PC-9 (cell line): ENCODE measurements around the gene SHISAL1. TPM values are rescaled to one million over a fixed set of nuclear protein-coding genes. Genes with fewer than 3 reads are reported as not detected.

Experiments
- BruUV-seq: library from RNA; stranded (reverse); fragments of 400-500 nt; replicated peaks from 2 replicates; lab custom pipeline; 2021; lab: Mats Ljungman, UMichigan
- CTCF ChIA-PET: fragments of 300-600 bp; sonication (Branson Sonifier 250); formaldehyde crosslinking; loops from one replicate; lab custom pipeline; 2022; ENCODE audit warnings: antibody characterized with exemption; lab: Charles Lee
- POLR2A ChIA-PET: fragments of 300-600 bp; sonication (Branson Sonifier 250); formaldehyde crosslinking; loops from one replicate; lab custom pipeline; 2022; ENCODE audit warnings: antibody characterized with exemption; ENCODE audit not compliant: unreplicated experiment; lab: Charles Lee
- DNase-seq, 2 experiments: peaks; one replicate each; pipeline versions ENCODE4 v3.0.0 to v3.0.0-alpha.2; 2015 to 2022; ENCODE audit warnings: mixed read lengths in 1 of 2
- H2AFZ ChIP-seq: fragments of 200-600 bp; sonication (generic); 2 replicates; pipeline ENCODE4 v1.8.1; 2017; ENCODE audit warnings: antibody characterized with exemption
- H3F3A ChIP-seq: fragments of 200-600 bp; sonication (generic); 2 replicates; pipeline ENCODE4 v1.8.1; 2017; ENCODE audit warnings: antibody characterized with exemption, mild to moderate bottlenecking, low read depth; ENCODE audit not compliant: insufficient read depth
- H3K27ac ChIP-seq: fragments of 200-600 bp; sonication (generic); 2 replicates; pipeline ENCODE4 v1.6.1; 2016; ENCODE audit warnings: mixed run types
- H3K27me3 ChIP-seq: fragments of 200-600 bp; sonication (generic); 2 replicates; pipeline ENCODE4 v1.6.1; 2016; ENCODE audit warnings: low read depth, mixed run types; ENCODE audit not compliant: insufficient read depth
- H3K36me3 ChIP-seq: fragments of 200-600 bp; sonication (generic); 2 replicates; pipeline ENCODE4 v1.6.1; 2016; ENCODE audit warnings: low read depth, mixed run types
- H3K4me1 ChIP-seq: fragments of 200-600 bp; sonication (generic); replicated peaks from 2 replicates; pipeline ENCODE4 v1.6.1; 2016; ENCODE audit warnings: mixed run types; ENCODE audit not compliant: insufficient read depth
- H3K4me2 ChIP-seq: fragments of 200-600 bp; sonication (generic); 2 replicates; pipeline ENCODE4 v1.6.1; 2017; ENCODE audit warnings: mixed run types
- H3K4me3 ChIP-seq: fragments of 200-600 bp; sonication (generic); 2 replicates; pipeline ENCODE4 v1.6.1; 2016; ENCODE audit warnings: mixed run types
- H3K79me2 ChIP-seq: fragments of 200-600 bp; sonication (generic); 2 replicates; pipeline ENCODE4 v1.6.1; 2017; ENCODE audit warnings: low read depth, mixed run types
- H3K9me2 ChIP-seq: fragments of 200-600 bp; sonication (generic); 2 replicates; pipeline ENCODE4 v1.8.1; 2017; ENCODE audit warnings: mild to moderate bottlenecking; ENCODE audit not compliant: insufficient read depth
- H3K9me3 ChIP-seq: fragments of 200-600 bp; sonication (generic); 2 replicates; pipeline ENCODE4 v1.8.1; 2016; ENCODE audit warnings: low read depth; ENCODE audit not compliant: insufficient read depth
- H4K20me1 ChIP-seq: fragments of 200-600 bp; sonication (generic); 2 replicates; pipeline ENCODE4 v1.8.1; 2017; ENCODE audit not compliant: insufficient read depth
- CTCF ChIP-seq: fragments of 200-600 bp; sonication (generic); conservative IDR thresholded peaks from 2 replicates; pipeline ENCODE4 v1.6.1; 2017; ENCODE audit warnings: mixed run types, antibody characterized with exemption, mild to moderate bottlenecking, moderate library complexity
- EZH2 ChIP-seq: fragments of 200-600 bp; sonication (generic); IDR thresholded peaks from 2 replicates; pipeline ENCODE4 v1.8.0; 2017; ENCODE audit warnings: antibody characterized with exemption, low read depth
- intact Hi-C: fragments of 100-400 bp; cut with micrococcal nuclease; formaldehyde crosslinking; loops from one replicate; pipeline ENCODE4 v1.10.0; 2022; ENCODE audit not compliant: unreplicated experiment
- total RNA-seq: library from RNA; stranded (reverse); gene quantifications from 2 replicates; pipeline ENCODE4 v1.2.3, GENCODE V29; 2021

The SHISAL1 gene
- total RNA-seq, 1 experiment from 2014 or later: 0.94 TPM

DNA sequence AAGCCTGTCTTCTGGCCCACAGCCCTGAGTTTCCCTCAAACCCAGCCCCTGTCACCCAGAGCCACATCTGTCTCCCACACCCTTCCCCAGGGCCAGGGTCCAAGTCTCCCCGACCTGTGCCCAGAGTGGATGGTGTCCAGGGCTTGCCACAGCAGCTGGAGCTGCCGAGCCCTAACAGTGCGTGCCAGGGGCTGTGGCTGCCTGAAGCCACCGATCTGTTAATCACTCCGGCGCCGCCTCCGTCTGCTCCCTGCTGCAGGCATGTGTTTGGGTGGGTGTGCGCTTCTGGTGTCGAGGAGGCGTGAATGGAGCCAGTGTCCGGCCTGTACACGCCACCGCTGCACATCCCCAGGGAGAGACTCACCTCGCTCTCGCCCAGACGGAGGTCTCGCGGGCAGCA lies 26.1 kb downstream of the SHISAL1 start:
- Histone ChIP-seq H4K20me1 (no peaks in the 10 kb centered on the region), H3K4me2 (no peak overlapping the region), H3K36me3 (no peaks in the 10 kb centered on the region), H3K4me1 (no peaks in the 10 kb centered on the region), H3F3A (no peaks in the 10 kb centered on the region), H2AFZ (no peak overlapping the region), H3K79me2 (no peaks in the 10 kb centered on the region), H3K9me3 (no peaks in the 10 kb centered on the region), H3K4me3 (no peak overlapping the region), H3K27me3 (no peaks in the 10 kb centered on the region), H3K27ac (no peak overlapping the region), H3K9me2 (no peaks in the 10 kb centered on the region)
- TF ChIP-seq CTCF (no peak), EZH2 (no peak)
- ChIA-PET POLR2A (no interaction called here), CTCF (no interaction called here)
- intact Hi-C loops: no loop called here
- no TSS peak for BruUV-seq
- no peak for DNase-seq

DNA sequence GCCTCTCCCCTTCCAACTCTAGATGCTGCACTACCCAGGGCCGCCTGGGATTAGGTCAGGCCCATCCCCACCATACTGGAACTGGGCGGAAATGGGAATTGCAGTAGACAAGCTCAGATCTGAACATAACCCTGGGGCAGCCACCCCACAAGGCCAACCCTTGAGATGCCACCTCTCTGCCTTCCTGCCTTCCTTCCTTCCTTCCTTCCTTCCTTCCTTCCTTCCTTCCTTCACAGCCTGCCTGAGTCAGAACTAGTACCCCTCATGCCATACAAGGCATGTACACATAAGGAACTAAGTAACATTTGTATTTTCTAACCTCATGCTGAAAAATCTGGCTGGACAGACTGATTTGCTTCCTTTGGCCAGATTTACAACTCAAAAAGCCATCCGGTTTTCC lies 28.0 kb downstream of the SHISAL1 start:
- ChIA-PET POLR2A (no interaction called here), CTCF (no interaction called here)
- no peaks in the 10 kb centered on the region for H3K4me1 ChIP-seq
- H4K20me1 ChIP-seq: no peaks in the 10 kb centered on the region
- H3K9me2 ChIP-seq: no peaks in the 10 kb centered on the region
- H3K4me3 ChIP-seq: no peak overlapping the region
- no peaks in the 10 kb centered on the region for H3F3A ChIP-seq
- no TSS peak for BruUV-seq
- H3K27ac ChIP-seq: no peak overlapping the region
- DNase-seq: no peak
- H3K27me3 ChIP-seq: no peaks in the 10 kb centered on the region
- H3K4me2 ChIP-seq: no peak overlapping the region
- no peaks in the 10 kb centered on the region for H3K9me3 ChIP-seq
- intact Hi-C loops: no loop called here
- no peaks in the 10 kb centered on the region for H3K79me2 ChIP-seq
- no peaks in the 10 kb centered on the region for H3K36me3 ChIP-seq
- TF ChIP-seq CTCF: no peak
- TF ChIP-seq EZH2: no peak
- H2AFZ ChIP-seq: no peak overlapping the region

DNA sequence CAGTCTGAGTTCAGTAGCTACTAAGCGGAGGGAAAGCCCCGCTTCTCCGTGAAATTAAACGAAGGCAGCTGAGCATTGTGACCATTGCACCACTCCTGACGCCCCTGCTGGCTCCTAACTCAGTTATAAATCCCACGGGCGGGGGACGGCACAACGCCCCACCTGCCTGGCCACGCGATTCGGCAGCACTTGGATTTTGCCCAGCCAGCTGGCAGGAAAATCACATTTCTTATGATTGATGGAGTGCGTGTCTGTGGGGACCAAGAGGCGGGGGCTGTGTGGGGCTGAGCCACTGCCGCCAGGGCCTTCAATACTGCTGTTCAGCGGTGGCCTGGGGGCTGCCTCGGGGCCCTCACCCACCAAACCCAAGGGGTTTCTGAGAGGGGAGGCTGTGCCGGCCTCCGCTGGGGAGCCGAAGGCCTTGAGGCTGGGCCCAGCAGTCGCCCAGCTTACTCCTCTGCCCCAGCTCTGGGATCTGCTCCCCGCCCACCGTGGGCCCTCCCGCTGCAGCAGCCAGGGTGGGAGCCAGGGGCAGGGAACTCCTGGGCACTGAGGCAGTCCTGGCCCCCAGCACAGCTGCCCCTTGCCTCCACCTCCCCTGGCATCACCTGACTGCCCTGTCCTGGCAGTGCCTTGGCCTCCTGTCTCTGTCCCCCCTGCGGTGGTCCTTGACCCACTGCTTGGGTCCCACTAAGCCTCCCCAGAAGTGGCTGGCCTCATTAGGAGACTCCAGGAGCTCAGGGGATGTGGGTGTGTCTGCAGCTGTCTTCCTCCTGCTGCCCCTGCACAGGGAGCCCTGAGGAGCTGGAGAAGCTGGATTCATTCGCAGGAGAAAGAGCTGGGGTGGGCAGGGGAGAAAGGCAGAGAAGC lies 30.7 kb downstream of the SHISAL1 start:
- no peak overlapping the region for H3K4me2 ChIP-seq
- H3F3A ChIP-seq: no peaks in the 10 kb centered on the region
- ChIA-PET POLR2A (no interaction called here), CTCF (no interaction called here)
- no TSS peak for BruUV-seq
- no peak for TF ChIP-seq CTCF
- no peak for TF ChIP-seq EZH2
- no peaks in the 10 kb centered on the region for H3K4me1 ChIP-seq
- no peaks in the 10 kb centered on the region for H3K79me2 ChIP-seq
- H3K36me3 ChIP-seq: no peaks in the 10 kb centered on the region
- no peaks in the 10 kb centered on the region for H3K9me2 ChIP-seq
- H3K4me3 ChIP-seq: no peak overlapping the region
- H2AFZ ChIP-seq: no peak overlapping the region
- no peak overlapping the region for H3K27ac ChIP-seq
- no peaks in the 10 kb centered on the region for H3K27me3 ChIP-seq
- no peaks in the 10 kb centered on the region for H3K9me3 ChIP-seq
- DNase-seq: no peak
- intact Hi-C loops: no loop called here
- H4K20me1 ChIP-seq: 0 out of 2 replicates have a peak, but pooled peaks cover 7% of the 10 kb centered on the region
